ENCODE data around the gene RNF222.

The RNF222 gene, protein sequence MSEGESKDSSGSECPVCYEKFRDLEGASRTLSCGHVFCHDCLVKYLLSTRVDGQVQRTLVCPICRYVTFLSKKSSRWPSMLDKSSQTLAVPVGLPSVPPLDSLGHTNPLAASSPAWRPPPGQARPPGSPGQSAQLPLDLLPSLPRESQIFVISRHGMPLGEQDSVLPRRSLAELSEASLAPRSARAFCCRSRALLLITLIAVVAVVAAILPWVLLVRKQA

DNA sequence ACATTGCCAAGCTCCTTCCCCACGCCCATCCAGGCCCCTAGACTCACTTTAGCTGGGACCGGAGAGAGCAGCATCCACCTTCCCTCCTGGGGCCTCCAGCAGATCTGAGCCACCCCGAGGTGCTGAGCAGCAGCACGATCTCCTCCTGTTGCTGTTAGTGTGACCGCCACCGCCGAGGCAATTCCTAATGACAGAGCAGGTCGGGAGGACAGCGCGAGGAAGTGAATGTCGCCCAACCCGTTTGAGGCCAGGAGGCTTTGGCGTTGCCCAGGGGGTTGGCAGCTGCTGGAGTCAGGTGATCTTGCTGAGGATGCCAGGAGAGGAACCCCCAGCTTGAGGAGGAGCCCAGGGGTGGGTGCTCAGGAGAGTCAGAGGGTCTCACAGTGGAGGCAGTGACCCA lies at the start of gene RNF222:
Gene RNF222 (minus strand): TSS at position 192 of the 400 bp plus-strand sequence. CDS start 4,366 bp downstream, outside the sequence.
- DNase-seq, result no peak

DNA sequence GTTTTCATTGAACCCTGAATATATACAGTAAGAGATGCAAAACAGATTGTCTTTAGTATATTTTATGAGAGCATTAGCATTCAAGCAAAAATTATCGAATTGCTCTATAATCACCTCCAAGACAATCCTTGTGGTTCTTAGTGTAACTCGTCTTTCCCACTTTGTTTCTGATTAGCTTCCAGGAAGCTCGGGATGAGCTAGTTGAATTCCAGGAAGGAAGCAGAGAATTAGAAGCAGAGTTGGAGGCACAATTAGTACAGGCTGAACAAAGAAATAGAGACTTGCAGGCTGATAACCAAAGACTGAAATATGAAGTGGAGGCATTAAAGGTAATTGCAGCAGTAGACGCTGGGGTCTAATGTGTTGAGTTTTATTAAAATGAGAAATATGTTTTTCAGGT lies 47.9 kb upstream of the RNF222 start:
- no peak for DNase-seq

DNA sequence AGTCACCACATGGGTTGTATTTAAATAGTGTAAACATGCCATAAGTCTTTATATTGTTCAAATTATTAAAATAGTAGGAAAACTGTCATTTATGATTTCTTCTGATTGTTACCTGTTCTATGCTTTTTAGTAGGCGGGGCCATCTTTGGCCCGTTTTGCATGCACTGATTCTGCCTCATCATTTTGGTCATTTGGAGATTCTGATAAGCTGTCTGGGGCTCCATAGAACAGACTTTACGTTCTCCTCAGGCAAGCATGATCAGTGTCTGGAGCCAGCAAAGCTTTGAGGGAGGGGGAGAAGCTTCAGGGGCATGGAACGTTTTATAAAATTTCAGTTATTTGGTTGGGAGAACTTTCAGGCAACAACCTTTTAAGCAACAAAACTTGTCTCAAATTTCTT lies 46.9 kb upstream of the RNF222 start:
- DNase-seq, result no peak

DNA sequence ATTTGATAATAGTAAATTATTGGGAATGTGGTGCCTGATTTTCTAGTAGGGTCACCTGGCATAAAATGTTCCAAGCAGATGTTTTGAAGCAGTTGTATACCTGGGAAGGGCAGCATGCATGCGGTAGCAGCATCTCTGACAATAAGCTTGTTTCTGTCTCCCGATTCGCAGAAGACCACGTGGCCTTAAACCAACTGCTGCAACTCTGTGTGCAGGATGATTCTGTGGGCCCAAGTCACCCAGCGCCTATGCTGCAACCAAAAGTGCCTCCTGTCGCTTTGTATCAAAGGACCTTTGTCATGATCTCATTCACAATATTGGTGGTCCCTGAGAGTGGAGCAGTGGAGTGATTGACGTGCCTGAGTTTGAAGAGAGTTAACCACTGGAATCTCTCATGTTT lies 46.1 kb upstream of the RNF222 start:
- no peak for DNase-seq

- DNase-seq, result no peak
Measured at GRCh38 chr17:8442310-8442709, 44.7 kb upstream of the RNF222 start.

- no peak for DNase-seq
Measured at GRCh38 chr17:8441690-8442089, 44.1 kb upstream of the RNF222 start.

DNA sequence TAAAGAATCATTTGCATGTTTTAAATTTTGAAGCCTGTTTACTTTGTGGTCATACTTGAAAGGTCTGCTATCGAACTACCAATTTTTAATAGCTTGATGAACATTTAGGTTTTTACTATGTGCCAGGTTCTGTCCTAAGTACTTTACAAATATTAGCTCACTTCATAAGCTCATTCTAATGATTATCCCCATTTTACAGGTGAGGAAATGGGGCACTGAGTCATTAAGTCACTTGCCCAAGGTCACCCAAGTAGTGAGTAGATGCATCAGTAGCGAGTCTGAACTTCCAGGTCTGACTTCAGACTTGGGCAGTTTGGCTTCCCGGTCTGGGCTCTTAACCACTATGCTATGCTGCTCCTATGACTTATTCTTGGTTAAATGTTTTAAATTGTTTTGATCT lies 42.1 kb upstream of the RNF222 start:
- DNase-seq, result no peak

DNA sequence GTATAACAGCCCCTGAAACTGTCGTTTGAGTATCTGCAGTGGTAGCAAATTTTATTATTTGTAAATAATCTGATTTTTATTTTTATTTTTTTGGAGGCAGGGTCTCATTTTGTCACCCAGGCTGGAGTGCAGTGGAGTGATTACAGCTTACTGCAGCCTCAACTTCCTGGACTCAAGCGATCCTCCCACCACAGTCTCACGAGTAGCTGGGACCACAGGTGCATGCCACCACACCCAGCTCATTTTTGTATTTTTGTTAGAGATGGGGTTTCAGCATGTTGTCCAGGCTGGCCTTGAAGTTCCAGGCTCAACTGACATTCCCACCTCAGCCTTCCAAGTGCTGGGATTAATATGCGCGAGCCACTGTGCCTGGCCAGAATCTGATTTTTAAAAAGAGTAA lies 40.8 kb upstream of the RNF222 start:
- DNase-seq, result no peak

DNA sequence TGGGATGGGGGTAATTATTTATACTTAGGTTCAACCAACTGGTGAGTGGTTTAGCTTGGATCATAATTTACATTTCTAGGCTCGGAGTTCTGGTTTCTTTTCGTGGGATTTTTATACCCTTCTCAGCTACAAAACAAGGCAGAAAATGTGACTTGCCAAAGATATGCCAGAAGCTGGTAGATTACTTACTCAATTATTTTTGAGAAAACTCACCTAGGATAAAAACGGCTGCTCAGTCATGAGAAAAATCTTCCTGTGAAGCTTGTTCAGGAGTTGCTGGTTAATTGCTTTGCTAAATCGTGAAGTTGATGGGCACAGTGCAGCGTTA lies 39.2 kb upstream of the RNF222 start:
- peak; percentile 24 for DNase-seq

- peak; percentile 49 for DNase-seq
Measured at GRCh38 chr17:8436169-8436843, 38.7 kb upstream of the RNF222 start.

GRCh38 chr17:8435245-8436168 lies 37.9 kb upstream of the RNF222 start, which contains the start of gene NDEL1:
TSS of gene NDEL1 (plus strand) at chr17:8435884. CDS start at chr17:8444272, 8,388 bp downstream.
- peak; percentile 97 for DNase-seq

DNA sequence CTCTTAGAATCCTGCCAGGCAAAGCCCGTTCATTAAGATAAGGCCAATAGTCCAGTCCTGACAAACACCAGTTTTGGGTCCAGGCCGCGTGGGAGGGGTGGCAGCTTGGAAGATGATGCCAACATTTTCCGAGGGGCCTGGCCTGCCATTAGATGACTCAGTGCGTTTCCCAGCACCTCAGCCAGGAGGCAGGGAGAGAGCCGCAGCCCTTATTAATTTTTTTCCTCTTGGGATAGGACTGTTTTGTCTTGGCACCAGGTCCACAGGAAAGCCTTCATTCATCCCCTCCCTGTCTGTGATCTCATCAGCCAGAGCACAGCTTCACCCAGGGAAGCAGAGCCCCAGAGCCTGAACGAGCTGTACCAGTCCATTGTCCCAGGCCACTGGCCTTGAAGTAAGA lies 33.3 kb upstream of the RNF222 start:
- DNase-seq, result no peak

DNA sequence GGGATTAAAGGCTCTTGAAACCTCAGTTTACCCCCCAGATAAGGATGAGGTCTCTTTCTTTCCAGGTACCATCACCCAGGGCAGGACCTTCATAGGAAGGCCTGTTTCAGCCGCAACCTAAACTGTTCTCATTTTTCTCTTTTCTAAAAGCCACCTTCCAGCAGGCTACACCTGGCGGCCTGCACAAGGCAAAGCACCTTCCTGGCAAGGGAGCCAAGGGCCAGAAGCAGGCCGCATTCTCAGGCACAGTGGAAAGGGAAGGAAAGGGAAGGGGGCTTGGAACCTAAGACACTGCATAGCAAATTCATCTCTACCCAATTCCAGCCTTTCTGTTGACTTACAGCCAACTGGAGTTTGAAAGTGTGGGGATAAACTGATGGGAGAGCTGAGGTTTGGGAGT lies 29.2 kb upstream of the RNF222 start:
- DNase-seq, result no peak

DNA sequence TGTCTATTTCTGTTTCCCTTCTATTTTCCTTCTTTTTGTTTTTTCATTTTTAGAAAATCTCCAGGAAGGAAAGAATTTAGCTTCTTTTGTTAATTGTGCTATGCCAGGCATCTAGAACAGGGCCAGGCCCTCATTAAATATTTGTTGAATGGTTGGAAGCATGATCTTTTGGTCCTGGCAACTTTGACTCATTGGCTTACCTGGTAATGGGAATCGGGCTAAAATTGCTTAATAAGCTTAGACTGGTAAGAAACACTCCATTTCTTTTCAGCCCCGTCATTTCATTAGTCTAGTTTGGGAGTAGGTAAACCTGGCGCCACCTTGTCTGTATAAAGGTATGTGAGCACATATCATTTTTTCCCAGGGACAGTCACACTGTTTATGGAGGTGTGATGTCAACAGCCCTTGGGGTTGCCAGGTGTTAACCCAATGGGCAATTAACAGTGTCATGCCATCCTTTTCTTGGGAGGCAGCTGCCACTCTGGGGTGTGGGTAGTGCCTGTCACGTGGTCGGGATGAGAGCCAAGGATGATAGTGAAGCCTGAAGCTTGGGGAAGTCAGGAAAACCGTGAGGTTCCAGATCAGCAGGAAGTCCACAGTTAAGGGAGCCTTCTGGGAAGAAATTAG lies 28.6 kb upstream of the RNF222 start:
- no peak for DNase-seq

GRCh38 chr17:8421571-8421970 lies 23.9 kb upstream of the RNF222 start:
- DNase-seq, result no peak

DNA sequence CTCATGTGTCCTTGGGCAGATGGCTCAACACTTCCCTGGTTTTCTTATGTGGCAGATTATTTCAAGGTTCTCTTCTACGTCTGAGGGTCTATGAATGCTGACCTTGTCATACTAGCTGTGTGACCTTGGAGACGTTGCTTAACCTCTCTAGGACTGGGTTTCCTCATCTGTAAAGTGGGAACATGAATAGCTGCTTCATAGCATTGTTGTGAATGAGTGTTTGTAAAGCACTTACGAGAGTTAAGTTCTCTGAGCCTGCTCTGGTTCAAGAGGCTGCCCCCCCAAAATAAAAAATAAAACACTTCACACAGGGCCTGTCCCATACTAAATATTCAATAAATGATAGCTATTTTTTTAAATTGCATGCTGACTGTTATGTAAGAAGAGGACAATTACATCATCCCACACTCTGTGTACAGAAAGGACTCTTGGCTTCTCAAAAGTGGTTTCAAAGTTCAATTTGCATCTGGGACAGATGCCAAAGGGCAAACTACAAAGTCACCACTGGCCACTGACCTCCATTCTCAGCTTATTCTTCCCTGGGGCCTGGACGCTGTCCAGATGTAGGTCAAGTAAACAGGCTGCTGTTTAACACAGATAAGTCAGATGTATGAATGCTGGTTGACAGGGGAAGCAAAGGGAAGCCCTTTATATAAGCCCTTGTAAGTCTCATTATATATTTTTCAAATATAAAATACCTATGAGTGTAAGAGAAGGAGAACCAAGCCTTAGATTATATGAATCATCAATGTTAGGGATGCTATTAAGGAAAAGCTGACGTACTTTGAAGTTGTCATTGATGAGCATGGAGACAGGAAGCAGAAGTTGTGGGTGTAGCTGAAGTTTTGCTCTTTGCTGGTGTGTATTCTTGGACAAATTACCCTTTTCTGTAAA lies 22.7 kb upstream of the RNF222 start:
- DNase-seq, result no peak

- no peak for DNase-seq
Measured at GRCh38 chr17:8419305-8419704, 21.7 kb upstream of the RNF222 start.

GRCh38 chr17:8418471-8418870 lies 20.8 kb upstream of the RNF222 start:
- no peak for DNase-seq

DNA sequence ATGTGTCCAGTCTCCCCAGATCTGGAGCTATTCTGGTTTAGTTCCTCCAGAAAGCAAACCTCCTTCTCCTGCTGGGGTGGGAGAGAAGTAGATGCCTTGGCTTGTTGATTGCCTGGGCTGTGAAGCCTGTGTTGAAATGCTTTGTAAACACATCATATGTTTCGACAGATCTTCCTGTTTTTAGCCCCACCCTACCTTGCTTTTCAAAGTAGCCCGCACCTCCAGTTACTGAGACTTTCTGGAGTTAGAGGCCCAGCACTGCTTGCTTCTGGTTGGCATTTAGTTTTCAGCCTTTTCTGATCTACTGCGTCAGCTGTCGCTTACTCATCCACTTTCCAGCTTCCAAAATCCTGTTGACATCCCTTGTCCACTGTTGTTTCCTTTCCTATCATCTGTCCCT lies 20.2 kb upstream of the RNF222 start:
- DNase-seq, result no peak

- no peak for DNase-seq
Measured at GRCh38 chr17:8413938-8414337, 16.3 kb upstream of the RNF222 start.

GRCh38 chr17:8413328-8413727 lies 15.7 kb upstream of the RNF222 start:
- DNase-seq, result no peak

DNA sequence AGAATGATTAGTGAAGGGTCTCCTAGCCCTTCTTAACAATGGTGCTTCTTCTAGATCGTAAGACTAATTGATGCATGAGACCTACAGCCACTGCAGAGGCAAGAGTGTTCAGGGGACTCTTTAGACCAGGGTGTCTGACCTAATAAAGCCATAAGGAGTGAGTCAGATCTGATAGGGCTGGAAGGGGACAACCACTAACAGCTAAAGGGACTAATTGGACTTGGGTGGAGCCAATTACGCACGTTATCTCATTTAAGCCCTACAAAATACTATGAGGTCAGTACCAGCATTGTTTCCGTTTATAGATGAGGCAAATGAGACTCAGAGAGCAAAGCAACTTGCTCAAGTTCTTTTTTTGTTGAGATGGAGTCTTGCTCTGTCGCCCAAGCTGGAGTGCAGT lies 14.5 kb upstream of the RNF222 start:
- no peak for DNase-seq
